ENCODE measurements around the gene STOML2.

Gene STOML2

DNA sequence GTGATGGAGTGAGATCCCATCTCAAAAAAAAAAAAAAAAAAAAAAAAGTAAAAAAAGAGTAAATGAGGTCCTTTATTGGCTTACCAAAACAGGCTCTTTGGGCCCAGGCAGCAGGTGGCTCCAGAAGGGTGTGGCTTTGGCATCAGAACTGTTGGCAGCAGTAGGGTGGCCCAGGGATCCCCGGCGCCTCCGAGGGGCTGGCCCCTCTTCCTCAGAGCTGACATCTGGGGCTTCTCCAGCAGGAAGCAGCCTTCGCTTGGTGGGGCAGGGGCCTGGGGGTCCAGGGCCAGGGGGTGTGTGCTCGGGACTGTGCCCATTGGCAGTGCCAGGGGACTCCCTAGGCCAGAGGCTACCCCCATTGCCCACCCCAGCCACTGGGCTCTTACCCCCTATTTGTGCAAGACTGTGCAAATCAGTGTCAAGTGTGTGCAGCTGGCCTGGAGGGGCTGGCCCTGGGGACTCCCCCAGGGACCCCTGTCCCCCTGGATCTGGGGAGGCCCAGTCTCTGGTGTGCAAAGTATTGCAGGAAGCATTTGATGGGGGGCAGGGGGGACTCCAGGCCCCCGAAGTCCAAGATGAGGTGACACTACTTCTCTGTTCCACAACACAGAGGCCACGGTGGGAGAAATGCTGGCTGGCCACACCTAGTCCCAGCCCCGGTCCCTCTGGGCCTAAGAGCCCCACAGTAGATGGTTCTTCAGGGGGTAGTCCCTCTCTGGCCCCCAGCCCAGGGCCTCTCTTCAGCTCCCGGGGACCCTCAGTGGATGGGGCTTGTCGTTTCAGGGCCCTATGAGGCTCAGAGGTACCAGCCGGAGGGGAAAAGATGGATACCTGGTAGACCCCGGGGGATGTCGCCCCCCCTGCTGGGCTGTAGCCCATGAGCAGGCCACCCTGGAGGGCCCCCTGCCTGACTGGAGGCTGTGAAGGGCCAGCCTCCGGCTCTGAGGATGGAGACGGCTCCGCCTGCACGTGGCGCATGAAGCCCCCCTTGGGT is 4.7 kb upstream of the STOML2 start:
- DNase-seq = no peak

DNA sequence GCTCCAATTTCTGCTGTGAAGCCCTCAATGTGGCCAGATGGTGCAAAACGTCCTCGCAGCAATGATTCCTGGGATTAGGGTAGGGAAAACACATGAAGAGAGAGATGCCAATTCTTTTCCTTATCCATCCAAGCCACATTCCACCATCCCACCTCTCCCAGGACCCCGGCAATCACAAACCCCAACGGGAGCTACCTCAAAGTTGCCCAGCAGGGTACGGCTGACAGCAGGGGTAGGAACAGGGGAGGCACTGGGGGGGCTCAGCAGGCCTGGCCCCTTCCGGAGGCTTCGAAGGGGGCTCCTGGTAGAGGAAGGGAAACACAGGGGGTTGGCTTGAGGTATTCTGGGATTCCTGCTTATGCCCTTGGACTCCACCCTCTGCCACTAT is 3.4 kb upstream of the STOML2 start:
- no peak for DNase-seq

DNA sequence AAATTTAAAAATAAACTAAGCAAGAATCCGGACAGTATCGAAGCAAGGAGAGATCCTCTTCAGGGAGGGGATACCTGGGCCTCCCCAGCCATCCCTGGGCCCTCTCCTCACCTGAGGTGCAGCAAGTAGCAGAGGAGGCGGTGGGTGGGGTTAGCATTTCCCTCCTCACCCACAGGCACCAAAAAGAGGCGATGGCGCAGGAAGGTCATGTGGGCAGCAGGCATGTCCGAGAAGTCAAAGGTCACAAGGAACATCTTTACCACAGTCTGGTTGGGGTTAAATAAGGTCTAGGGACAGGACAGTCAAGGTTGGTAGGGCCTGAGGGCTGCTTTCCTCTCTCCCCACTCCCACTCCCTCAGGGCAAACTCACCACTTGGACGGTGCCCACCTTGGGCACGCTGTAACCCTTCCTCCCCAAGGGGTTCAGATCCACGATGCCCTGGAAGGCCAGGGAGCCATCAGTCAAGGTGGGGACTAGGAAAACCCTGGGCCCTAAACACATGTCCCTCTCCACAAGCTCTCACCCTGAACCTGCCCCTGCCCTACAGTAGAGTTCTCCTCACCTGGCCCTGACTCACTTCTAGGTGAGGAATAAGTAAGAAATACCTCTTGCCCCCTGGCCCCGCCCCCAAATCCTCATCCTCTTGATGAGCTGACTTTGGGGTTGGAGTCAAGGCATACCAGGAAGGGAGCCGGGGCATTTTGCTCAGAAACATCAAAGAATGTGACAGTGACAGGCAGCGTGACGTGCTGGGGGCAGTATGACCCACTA is 2.8 kb upstream of the STOML2 start:
- no peak for DNase-seq

DNA sequence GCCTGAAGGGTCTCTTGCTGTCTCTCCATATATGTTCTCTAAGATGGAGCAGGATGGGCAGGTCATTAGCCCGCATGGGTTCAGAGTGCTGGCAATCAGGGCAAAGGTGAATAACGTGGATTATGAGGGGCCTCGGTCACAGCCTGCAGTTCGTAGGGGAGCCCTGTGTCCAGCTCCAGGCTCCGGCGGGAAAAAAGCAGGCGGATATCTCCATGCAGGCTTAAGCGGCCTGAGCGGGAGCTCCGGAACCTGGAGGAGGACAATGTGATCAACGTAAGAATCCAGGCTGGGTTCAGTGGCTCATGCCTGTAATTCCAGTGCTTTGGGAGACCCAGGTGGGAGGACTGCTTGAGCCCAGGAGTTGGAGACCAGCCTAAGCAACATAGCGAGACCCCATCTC is 2.2 kb upstream of the STOML2 start:
- DNase-seq = no peak

DNA sequence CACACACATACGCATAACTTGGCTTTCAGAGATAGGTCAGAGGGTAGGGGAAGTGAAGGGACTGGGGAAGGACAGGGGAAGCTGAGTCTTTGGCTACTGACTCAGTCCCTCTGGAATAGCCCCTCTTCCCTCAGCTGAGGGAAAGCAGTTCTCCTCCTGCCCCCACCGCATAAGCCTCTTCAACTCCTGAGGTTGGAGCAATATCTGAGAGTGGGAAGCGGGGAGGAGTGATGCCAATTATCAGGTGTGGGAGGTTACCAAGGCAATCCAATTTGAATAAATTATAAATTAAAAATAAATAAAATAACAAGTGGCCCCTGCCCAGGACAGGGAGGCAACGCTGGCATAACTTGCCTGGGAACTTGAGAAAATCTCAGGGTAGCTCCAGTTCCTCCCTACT is 1.7 kb upstream of the STOML2 start:
- DNase-seq = no peak

DNA sequence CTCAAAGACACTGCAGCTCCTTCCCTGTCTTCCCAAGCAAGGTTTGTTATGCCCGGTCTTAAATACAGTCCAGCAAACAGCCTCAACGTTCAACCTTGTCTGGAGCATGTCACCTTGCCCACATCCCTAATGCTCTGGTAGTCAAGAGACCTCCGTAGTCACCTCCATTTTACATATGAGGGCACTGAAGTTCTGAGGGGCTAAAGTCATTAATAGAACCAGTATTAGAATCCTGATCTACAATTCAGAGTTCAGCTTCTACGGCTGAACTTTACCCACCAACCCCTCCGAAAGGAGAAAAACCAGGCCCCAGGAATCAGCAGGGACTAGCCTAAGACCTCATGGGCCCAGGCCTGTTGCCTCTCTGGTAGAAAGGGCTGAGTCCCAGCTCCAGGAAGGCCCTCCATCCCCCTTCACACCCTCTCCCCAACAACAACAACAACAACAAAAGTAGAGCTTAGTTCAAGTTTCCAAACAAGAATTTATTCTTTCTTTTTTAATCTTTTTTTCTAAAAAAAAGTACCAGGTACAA is 795 bp upstream of the STOML2 start:
- no peak for DNase-seq

DNA sequence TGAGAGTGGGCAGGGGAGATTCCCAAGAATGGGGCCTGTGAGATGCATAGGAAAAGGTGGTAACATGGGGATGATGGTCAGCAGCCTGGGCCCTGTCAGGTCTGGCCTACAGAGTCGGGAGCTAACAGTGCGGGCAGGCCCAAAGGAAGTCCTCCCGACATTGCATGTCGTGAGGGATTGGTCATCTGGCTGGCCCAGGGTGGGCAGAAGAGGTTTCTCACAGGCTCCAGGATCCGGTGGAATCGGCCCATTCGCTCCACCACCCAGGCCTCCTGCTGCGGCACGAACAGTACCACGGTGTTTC is 514 bp downstream of the STOML2 start:
- no peak for DNase-seq

DNA sequence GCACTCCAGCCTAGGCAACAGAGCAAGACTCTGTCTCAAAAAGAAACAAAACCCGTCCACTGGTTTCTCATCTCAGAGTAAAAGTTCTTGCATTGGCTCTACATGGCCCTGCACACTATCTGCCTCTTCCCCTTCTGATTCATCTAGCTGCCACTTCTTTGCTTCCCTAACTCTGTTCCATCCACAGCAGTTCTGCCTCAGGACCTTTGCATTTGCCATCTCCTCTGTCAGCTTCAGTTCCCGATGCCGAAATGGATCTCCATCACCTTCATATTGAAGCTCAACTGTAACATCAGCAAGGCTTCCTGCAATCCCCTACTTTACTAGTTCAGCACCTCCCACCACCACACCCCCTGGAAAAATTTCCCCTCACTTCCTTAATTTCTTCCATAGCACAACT is 5.4 kb downstream of the STOML2 start:
- no peak for DNase-seq

DNA sequence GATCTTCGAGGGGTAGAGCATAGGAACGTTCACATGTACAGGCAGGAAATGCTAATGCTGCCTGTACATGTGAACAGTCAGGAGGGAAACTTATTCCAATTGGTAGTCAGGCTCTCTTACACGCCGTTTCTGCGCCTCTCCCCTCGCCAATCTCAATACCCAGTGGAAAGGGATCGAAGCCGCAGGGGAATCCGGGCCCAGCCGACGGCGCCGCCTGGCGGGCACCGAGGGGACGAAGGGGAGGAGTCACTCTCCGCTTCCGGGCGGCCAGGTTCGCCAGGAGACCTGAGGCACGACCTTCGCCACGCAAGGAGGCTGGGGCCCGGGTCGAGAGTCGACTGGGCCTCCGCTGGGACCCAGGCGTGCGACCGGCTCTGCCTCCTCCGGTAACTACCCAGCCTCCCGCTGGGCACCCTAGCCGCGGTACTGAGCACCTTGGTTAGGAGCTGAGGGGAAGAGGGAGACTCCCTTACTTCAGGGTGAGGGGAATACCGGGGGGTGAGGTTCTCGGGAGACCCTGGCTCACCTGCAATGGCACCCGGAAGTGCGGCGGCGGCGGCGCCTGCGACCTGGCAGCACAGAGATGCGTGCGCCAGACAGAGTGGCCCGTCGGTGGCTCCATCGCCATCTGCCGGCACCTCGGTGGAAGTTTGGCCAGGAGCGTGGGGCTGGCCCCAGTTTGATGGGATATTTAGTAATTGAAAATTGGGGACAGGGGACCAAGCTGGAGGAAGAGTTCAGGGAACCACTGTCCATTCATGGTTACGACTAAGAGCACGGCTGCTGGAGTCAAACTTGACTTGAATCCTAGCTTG is 6.7 kb downstream of the STOML2 start, which contains the start of gene PIGO:
TSS of gene PIGO (minus strand) at position 557 of the 815 bp plus-strand sequence. CDS start 1,026 bp downstream, outside the sequence.
- DNase-seq = no peak

DNA sequence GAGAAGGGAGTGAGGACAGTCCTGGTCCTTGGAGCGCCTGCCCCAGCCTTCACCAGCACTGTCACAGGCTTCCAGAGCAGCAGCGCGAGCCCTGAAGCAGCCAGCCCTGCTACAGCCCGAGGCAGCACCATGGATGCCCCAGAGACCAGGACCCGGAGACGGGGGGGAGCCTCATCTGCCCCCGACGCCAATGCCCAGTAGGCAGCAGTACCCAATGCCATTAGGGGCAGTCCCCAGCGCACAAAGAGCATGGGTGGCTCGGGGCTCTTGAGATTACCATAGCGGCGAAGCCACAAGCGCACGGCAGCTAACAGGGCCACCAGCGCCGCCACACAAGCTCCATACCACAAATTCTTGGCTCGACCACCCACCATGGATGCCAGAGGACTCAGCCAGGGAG is 11.4 kb downstream of the STOML2 start:
- no peak for DNase-seq

DNA sequence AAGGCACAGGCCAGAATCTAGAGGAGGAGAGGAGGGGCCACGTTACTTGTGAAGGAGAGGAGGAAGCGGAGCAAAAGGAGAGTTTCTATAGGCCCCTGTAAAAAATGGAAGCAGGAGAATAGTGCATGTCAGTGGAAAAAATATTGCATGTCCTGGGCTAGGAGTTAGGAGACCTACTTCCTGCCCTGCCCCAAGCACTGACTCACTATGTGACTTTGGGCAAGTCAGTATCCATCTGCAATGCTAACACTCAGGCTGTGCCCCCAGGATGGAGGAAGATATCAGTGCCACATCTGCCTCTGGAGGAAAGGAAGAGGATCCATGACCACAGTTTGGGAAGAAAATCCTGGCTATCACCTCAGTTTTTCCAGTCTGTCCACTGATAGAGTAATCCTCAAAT is 13.5 kb downstream of the STOML2 start:
- no peak for DNase-seq

DNA sequence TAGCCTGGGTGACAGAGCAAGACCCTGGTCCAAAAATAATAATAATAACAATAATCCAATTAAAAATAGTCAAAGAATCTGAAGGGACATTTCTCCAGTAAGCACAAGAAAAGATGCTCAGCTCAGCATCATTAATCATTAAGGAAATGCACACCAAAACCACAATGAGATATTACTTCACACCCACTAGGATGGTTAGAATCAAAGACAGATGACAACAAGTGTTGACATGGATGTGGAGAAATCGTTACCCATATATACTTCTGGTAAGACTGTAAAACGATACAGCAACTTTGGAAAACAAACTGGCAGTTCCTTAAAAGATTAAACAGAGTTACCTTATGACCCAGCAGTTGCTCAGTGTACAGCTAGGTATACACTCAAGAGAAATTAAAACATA is 17.9 kb downstream of the STOML2 start:
- no peak for DNase-seq

DNA sequence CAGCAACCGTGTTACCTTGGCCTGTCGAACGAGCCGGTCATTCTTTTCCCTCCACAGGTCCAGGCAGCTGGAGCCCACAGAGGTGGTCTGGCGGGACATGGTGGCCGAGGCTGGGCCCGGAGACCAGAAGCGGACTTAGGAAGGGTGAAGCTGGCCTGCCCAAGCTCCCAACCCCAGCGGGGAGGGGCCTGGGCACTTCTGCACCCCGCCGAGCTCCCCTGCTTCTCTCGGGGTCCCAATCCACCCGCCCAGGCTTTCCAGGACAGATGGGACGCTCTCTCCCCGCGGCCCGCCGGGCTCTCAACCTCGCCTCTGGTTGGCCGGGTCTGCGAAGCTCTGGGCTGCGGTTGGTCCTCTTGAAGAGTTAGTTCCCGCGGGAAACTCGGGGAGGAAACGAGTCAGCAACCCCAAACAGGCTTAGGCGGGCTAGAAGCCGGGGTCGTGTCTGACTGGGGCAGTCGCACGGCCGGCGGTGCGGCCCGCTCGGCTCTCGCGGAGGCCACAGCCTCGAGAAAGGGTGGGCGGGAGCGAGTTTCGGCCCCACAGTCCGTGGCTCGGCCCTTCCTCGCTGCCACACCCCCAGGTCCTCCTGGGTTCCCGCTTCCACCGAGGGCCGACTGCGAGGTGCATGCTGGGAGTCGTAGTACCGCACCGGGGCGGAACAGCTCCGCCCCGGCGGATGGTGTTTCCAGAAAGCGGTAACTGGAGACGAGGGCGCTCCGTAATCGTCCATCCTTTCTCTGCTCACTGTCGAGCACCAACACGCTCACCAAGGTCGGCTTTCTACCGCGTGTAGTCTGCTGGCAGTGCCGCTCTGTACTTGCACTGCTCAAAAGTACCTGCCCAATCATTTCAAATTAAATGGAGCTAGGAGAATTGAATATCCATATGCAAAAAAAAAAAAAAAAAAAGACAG is 23.2 kb downstream of the STOML2 start, which contains the start of gene FANCG:
TSS of gene FANCG (minus strand) at position 517 of the 916 bp plus-strand sequence. CDS start at position 99, 418 bp downstream.
- peak; percentile 55 for DNase-seq

DNA sequence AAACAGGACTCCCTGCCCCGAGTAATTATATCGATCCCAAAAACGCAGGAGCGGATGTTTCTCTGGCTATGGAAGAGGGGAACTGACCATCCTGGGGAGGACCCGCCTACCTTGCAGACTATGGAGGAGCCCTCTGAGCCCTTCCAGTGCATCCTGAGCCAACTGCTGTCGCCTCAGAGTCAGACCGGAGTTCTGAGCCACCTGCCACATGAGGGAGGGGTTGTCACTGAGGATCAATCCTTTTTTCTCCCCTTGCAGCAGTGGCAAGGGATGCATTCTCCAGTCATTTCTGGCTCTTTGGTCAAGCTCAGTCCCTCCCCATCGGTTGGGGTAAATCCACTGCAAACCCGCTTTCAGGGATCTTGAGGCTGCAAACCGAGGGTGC is 23.9 kb downstream of the STOML2 start:
- no peak for DNase-seq

DNA sequence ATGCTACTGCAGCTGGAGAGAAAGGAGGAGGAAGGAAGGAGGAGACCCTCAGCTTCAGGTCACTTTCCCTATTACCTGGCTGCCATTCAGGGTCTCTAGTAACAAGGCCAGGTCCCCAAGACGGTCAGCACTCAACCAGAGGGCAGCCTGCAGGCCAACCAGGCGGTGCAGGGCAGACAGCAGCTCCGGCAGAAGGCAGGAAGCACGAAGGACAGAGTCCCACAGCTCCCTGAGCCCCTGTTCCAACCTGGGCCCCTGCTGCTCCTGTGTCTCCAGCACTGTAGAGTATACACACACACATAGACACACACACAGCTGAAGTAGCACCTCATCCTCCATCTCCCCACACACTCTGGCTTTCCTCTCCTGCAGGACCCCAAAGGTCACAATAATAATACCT is 24.9 kb downstream of the STOML2 start:
- DNase-seq = no peak

DNA sequence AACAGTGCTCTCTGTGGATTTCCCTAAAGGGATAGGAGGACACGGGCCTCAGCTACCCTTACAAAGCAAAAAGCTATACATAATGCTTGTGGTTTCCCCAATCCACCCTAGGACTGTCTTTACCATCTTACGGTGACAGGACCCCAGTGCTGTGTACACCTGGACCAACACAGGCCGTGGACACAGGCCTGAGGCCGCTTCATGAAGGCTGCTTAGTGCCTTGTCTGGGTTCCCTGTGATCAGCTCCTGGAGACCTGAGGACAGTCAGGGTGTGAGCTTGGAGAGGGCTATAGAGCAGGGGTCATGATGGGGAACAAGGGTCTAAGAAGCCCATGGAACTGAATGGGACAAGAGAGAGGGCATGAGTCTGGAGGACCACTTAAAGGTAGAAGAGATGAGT is 26.1 kb downstream of the STOML2 start:
- no peak for DNase-seq

DNA sequence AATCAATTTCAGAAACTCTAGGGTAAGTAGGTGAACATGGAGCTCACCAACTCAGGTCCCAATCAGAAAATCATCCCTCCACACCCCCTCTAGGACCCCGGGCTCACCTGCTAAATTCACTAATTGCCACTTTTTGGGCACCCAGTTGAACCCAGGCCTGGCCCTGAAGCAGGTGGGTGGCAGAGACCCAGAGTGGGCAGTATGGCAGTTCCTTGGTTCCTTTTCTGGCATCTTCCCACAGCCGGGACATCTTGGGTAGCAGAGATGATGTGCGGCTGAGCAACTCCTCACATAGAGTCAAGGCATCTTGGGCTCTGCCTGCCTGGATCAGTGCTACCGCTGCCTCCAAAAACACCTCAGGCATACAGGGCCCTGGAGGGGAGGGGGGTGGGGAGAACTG is 27.6 kb downstream of the STOML2 start:
- no peak for DNase-seq

DNA sequence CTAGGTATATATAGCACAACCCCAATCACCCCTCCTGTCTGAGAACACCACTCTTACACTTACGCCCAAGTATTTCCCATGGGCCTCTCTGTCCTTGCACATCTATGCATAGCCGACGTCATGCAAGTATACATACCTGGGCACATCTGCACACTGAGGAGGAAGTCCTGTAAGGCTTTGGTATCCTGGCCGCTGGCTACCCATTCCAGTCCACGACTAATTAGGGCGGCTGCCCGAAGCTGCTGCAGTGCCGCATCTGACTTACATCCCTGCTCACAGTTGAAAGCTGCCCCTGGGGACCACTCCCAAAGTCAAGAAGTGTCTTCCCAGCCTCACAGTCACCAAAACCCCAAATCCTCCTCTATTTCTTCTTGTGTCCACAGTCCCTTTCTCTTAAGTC is 28.1 kb downstream of the STOML2 start:
- no peak for DNase-seq

DNA sequence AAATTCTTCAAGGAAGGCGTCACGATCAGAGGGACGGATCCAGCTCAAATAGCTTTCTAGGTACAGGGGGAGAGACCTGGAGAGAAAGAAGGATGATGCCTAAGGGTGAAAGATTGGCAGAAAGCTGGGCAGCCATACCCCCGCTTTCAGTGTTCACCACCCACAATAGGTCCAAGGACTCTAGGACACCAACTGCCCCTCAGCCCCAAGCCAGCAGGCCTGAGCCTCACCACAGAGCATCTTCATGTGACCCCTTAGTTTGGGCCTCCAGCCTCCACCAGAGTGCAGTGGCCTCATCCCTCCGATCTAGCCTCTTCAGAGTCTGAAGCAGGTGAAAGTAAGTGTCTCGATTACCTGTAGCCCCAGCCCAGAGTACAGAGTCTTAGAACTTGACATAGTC is 28.8 kb downstream of the STOML2 start:
- no peak for DNase-seq

DNA sequence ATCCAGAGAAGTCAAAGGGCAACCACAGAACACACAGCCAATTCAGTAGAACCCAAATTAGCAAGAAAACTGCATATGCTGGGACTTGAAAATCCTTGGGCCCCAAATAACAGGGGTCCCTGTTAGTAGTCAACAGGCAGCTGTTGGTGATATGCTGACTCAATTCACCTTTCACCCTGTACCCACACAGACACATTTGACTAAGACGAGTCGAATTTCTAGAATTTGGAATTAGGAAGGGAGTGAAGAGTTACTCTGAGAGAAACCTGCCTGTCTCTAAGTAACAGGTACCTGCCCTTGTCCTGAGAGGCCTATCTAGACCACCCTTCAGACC is 29.7 kb downstream of the STOML2 start:
- DNase-seq = no peak

DNA sequence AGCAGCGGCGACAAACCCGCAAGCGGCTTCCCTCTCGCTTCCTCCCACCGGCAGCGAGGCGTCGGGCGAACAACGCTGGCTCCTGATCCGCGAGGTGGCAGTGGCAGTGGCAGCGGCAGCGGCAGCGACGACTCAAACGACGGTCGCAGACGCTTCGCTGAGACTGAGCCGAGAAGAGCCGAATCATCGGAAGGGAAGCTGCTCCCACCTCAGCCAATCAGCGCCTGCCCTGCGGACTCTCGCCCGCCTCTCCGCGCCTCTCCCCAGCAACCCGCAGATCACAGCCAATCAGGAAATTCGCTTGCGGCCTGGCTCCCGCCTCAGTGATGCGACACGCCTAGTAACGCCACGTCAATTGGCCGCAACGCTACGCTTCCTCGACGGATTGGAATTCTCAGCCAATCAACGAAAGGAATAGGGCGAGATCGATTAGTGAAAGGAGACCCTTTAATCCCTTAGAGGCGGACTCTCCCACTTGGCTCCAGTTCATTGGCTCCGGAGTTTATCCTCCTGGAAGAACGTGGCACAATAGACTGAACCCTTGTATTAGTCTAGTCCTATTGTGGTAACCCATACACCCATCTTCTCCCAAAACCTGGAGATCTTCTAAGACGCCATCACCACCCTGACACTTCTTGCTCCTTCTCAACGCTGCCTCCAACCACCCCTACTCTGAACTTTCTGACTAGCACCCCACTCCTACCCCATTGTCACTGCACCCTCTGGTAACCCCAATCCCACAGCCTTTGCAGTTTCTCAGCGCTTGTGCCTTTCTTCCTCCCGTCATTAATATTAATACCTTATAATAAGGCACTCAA is 30.3 kb downstream of the STOML2 start, which contains the start of gene VCP:
TSS of gene VCP (minus strand) at position 165 of the 818 bp plus-strand sequence. CDS start 272 bp downstream, outside the sequence.
- DNase-seq = peak; percentile 94

All from SIG-M5 (cell line).